Uterus (tissue), 4 donors: ENCODE measurements around the gene GRIPAP1. TPM values are rescaled to one million over a fixed set of nuclear protein-coding genes. Genes with fewer than 3 reads are reported as not detected.

Experiments
- DNase-seq, 2 donors: peaks; one replicate each; pipeline ENCODE4 v3.0.0-alpha.2; 2019 to 2020
- H3K27ac ChIP-seq, 2 donors: fragments of 200-600 bp; sonication (generic); 1 replicate in 1 of 2; 2 replicates in 1 of 2; pipeline ENCODE4 v1.5.1; 2016 to 2018
- H3K27me3 ChIP-seq, 2 donors: fragments of 200-600 bp; sonication (generic); one replicate each; pipeline ENCODE4 v1.5.1; 2018 to 2019; ENCODE audit warnings: control low read depth in 1 of 2
- H3K36me3 ChIP-seq, 2 donors: fragments of 200-600 bp; sonication (generic); one replicate each; pipeline ENCODE4 v1.5.1; 2019; ENCODE audit warnings: control low read depth in 1 of 2
- H3K4me1 ChIP-seq, 2 donors: fragments of 200-600 bp; sonication (generic); one replicate each; pipeline ENCODE4 v1.5.1; 2018 to 2019; ENCODE audit warnings: control low read depth in 1 of 2
- H3K4me3 ChIP-seq, 2 donors: fragments of 200-600 bp; sonication (generic); 1 replicate in 1 of 2; 2 replicates in 1 of 2; pipeline ENCODE4 v1.5.1; 2018 to 2019; ENCODE audit warnings: mild to moderate bottlenecking in 1 of 2
- H3K9me3 ChIP-seq, 2 donors: fragments of 200-600 bp; sonication (generic); one replicate each; pipeline ENCODE4 v1.5.1; 2019; ENCODE audit warnings: control low read depth in 1 of 2
- POLR2A ChIP-seq, 2 donors: fragments of 450-650 bp; IDR thresholded peaks; one replicate each; pipeline ENCODE4 v1.6.1; 2016; ENCODE audit warnings: antibody characterized with exemption in 2 of 2, mild to moderate bottlenecking in 1 of 2, moderate library complexity in 1 of 2
- intact Hi-C: fragments of 100-400 bp; cut with DNase I; formaldehyde crosslinking; loops from one replicate; pipeline ENCODE4 v1.15.1; 2023; ENCODE audit warnings: low total_unique reads
- total RNA-seq, 4 donors: library from RNA; depleted of rRNA in 3 of 4; stranded (reverse); fragments of >200 nt in 3 of 4; gene quantifications; one replicate each; pipeline versions ENCODE4 v1.1.0 to v1.2.4, GENCODE V29; 2014 to 2023
- TF ChIP-seq, protein P1 (sequence below), 4 experiments: fragments of 200-600 bp in 2 of 4; fragments of 450-650 bp in 2 of 4; sonication (generic) in 2 of 4; IDR thresholded peaks; one replicate each; pipeline ENCODE4 v1.5.1; 2016 to 2019; ENCODE audit warnings: antibody characterized with exemption in 4 of 4, mild to moderate bottlenecking in 2 of 4, moderate library complexity in 1 of 4
- donor health status: DM: yes; HTN: yes; CAD: no.

GRIPAP1 gene
- total RNA-seq, 4 donors from 2014 or later: 15.4 to 57.6 (median 22.0) TPM

GRCh38 chrX:49041744-49042580, 39.9 kb upstream of the GRIPAP1 start:
- H3K9me3 ChIP-seq: no peaks in the 10 kb centered on the region
- no peaks in the 10 kb centered on the region for H3K36me3 ChIP-seq
- H3K27me3 ChIP-seq: no peaks in the 10 kb centered on the region
- H3K4me3 ChIP-seq: peak overlapping the region; percentile 56 to 57
- no peak for DNase-seq
- intact Hi-C loops: no loop called here
- H3K4me1 ChIP-seq: peaks cover 0 to 4% of the 10 kb centered on the region in 2 donors
- TF ChIP-seq, protein P1, sequence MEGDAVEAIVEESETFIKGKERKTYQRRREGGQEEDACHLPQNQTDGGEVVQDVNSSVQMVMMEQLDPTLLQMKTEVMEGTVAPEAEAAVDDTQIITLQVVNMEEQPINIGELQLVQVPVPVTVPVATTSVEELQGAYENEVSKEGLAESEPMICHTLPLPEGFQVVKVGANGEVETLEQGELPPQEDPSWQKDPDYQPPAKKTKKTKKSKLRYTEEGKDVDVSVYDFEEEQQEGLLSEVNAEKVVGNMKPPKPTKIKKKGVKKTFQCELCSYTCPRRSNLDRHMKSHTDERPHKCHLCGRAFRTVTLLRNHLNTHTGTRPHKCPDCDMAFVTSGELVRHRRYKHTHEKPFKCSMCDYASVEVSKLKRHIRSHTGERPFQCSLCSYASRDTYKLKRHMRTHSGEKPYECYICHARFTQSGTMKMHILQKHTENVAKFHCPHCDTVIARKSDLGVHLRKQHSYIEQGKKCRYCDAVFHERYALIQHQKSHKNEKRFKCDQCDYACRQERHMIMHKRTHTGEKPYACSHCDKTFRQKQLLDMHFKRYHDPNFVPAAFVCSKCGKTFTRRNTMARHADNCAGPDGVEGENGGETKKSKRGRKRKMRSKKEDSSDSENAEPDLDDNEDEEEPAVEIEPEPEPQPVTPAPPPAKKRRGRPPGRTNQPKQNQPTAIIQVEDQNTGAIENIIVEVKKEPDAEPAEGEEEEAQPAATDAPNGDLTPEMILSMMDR (IDR thresholded peaks at IDR 0.05): no peak
- no peak for TF ChIP-seq POLR2A (IDR thresholded peaks at IDR 0.05)
- H3K27ac ChIP-seq: peak overlapping the region; percentile 97 to 98

DNA sequence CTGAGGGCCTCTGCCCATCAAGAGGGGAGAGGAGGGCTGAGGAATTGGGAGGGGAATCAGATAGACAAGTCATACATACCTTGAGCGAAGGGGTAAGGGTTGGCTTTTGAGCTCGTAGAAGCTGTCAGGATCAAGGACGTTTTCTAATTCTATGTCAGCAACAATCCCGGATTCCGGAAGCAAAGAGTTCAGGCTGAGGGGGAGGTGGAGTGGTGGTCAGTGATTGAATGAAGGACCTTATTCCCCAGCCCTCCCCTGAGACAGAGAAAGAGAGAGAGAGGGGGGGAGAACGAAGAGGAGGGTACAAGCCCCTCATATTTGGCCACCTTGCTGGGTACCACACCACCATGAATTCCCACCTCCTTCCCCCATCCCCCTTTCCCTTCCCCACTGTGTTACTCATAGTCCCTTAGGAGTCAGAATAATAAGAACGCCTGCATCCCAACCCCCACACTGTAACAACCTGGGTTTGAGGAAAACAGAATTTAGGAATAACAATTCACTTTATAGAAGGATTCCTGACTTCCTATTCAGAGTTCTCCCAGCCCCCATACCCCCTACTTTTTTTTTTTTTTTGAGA, 38.4 kb upstream of the GRIPAP1 start:
- intact Hi-C loops: no loop called here
- Histone ChIP-seq H3K36me3 (no peaks in the 10 kb centered on the region), H3K4me1 (peaks cover 0 to 4% of the 10 kb centered on the region in 2 donors), H3K27me3 (no peaks in the 10 kb centered on the region), H3K4me3 (peak overlapping the region; percentile 6 to 57), H3K27ac (peak overlapping the region; percentile 97 to 98), H3K9me3 (no peaks in the 10 kb centered on the region)
- no peak for DNase-seq
- no peak for TF ChIP-seq POLR2A (IDR thresholded peaks at IDR 0.05)

GRCh38 chrX:49039598-49040375, 37.7 kb upstream of the GRIPAP1 start:
- Histone ChIP-seq H3K4me1 (peaks cover 0 to 4% of the 10 kb centered on the region in 2 donors), H3K27me3 (no peaks in the 10 kb centered on the region), H3K4me3 (peak overlapping the region; percentile 6 to 57), H3K36me3 (no peaks in the 10 kb centered on the region), H3K9me3 (no peaks in the 10 kb centered on the region), H3K27ac (peak overlapping the region; percentile 97 to 98)
- peak; percentile 78 to 89 for DNase-seq
- TF ChIP-seq, protein P1 (IDR thresholded peaks at IDR 0.05): peak in 1 of 4 experiments; percentile 22
- TF ChIP-seq POLR2A (IDR thresholded peaks at IDR 0.05): peak in 1 of 2 donors; percentile 25
- intact Hi-C loops: no loop called here

- Histone ChIP-seq H3K27ac (peak overlapping the region; percentile 97 to 98), H3K36me3 (no peaks in the 10 kb centered on the region), H3K27me3 (no peaks in the 10 kb centered on the region), H3K4me3 (no peak overlapping the region), H3K4me1 (no peaks in the 10 kb centered on the region), H3K9me3 (no peaks in the 10 kb centered on the region)
- no peak for TF ChIP-seq POLR2A (IDR thresholded peaks at IDR 0.05)
- TF ChIP-seq, protein P1 (IDR thresholded peaks at IDR 0.05): no peak
- intact Hi-C loops: no loop called here
- no peak for DNase-seq
These were observed 35.9 kb upstream of the GRIPAP1 start for GRCh38 chrX:49037883-49038475.

- Histone ChIP-seq H3K4me1 (no peaks in the 10 kb centered on the region), H3K4me3 (no peak overlapping the region), H3K27me3 (no peaks in the 10 kb centered on the region), H3K27ac (no peak overlapping the region), H3K9me3 (no peaks in the 10 kb centered on the region), H3K36me3 (no peaks in the 10 kb centered on the region)
- DNase-seq: no peak
- no peak for TF ChIP-seq POLR2A (IDR thresholded peaks at IDR 0.05)
- TF ChIP-seq, protein P1 (IDR thresholded peaks at IDR 0.05): no peak
- intact Hi-C loops: no loop called here
These were observed 28.2 kb upstream of the GRIPAP1 start for GRCh38 chrX:49030283-49030682.
